Spleen (tissue), 11 donors: ENCODE results near the gene ABCA4. TPM values are rescaled to one million over a fixed set of nuclear protein-coding genes. Genes with fewer than 3 reads are reported as not detected.

Experiments used
- DNase-seq: peaks from one replicate; pipeline ENCODE4 v3.0.0-alpha.2; 2020
- H3K27ac ChIP-seq, 8 donors: fragments of 200-600 bp; sonication (generic) in 7 of 8; 1 replicate in 4 of 8; 2 replicates in 4 of 8; pipeline versions ENCODE4 v1.5.0 to v1.8.0; 2016 to 2021; ENCODE audit warnings: inconsistent platforms in 4 of 8, mild to moderate bottlenecking in 4 of 8, moderate library complexity in 1 of 8
- H3K27me3 ChIP-seq, 7 donors: fragments of 200-600 bp; sonication (generic) in 6 of 7; replicated peaks in 1 of 7; 1 replicate in 4 of 7; 2 replicates in 3 of 7; pipeline versions ENCODE4 v1.5.0 to v1.8.0; 2016 to 2021; ENCODE audit warnings: inconsistent platforms in 3 of 7, mild to moderate bottlenecking in 1 of 7
- H3K36me3 ChIP-seq, 6 donors: fragments of 200-600 bp; sonication (generic) in 5 of 6; 1 replicate in 4 of 6; 2 replicates in 2 of 6; pipeline versions ENCODE4 v1.5.0 to v1.8.0; 2016 to 2021; ENCODE audit warnings: inconsistent platforms in 2 of 6
- H3K4me1 ChIP-seq, 6 donors: fragments of 200-600 bp; sonication (generic) in 5 of 6; 1 replicate in 3 of 6; 2 replicates in 3 of 6; pipeline versions ENCODE4 v1.5.0 to v1.8.0; 2016 to 2021; ENCODE audit warnings: inconsistent platforms in 3 of 6
- H3K4me3 ChIP-seq, 8 donors: fragments of 200-600 bp; sonication (generic) in 7 of 8; 1 replicate in 4 of 8; 2 replicates in 4 of 8; pipeline versions ENCODE4 v1.5.0 to v1.8.0; 2016 to 2021; ENCODE audit warnings: inconsistent platforms in 4 of 8, mild to moderate bottlenecking in 4 of 8, moderate library complexity in 2 of 8
- H3K9me3 ChIP-seq, 8 donors: fragments of 200-600 bp; sonication (generic) in 7 of 8; 1 replicate in 4 of 8; 2 replicates in 4 of 8; pipeline versions ENCODE4 v1.5.0 to v1.8.0; 2016 to 2021; ENCODE audit warnings: inconsistent platforms in 4 of 8
- CTCF ChIP-seq, 11 experiments: fragments of 200-600 bp in 7 of 11; fragments of 450-650 bp in 4 of 11; sonication (generic) in 4 of 11; IDR thresholded peaks in 8 of 11; conservative IDR thresholded peaks in 3 of 11; 1 replicate in 7 of 11; 2 replicates in 4 of 11; pipeline versions ENCODE4 v1.4.0 to v1.8.0; 2016 to 2021; ENCODE audit warnings: antibody characterized with exemption in 11 of 11, inconsistent platforms in 4 of 11, mild to moderate bottlenecking in 1 of 11
- POLR2A ChIP-seq, 3 donors: fragments of 450-650 bp; IDR thresholded peaks; one replicate each; pipeline ENCODE4 v1.5.1; 2017; ENCODE audit warnings: antibody characterized with exemption in 3 of 3, mild to moderate bottlenecking in 1 of 3
- POLR2AphosphoS5 ChIP-seq, 3 donors: sonication (generic); formaldehyde crosslinking; IDR thresholded peaks; one replicate each; pipeline ENCODE4 v1.5.1; 2017; ENCODE audit warnings: antibody characterized with exemption in 3 of 3
- WGBS, 5 donors: extraction: QIAGEN DNeasy Blood & Tissue Kit in 3 of 5; methylation state at CpG; one replicate each; pipeline versions ENCODE4 v1.1.5 to v1.1.7; 2013 to 2018; 5-methylcytosine and 5-hydroxymethylcytosine counted together
- intact Hi-C: fragments of 100-400 bp; cut with DNase I; formaldehyde crosslinking; loops from one replicate; pipeline ENCODE4 v1.15.0; 2023; ENCODE audit warnings: low total_unique reads
- polyA plus RNA-seq, 3 donors: library from polyadenylated mRNA; stranded (reverse); fragments of 200-250 nt; gene quantifications; one replicate each; pipeline ENCODE4 v1.2.1, GENCODE V29; 2013
- total RNA-seq, 7 donors: library from RNA; depleted of rRNA in 3 of 7; stranded (reverse); fragments of >200 nt in 3 of 7; fragmentation: NEBNext Ultra II Directional in 4 of 7; extraction: Animal tissue kit (Norgen Biotek cat#: 25700) in 4 of 7; gene quantifications; one replicate each; pipeline versions ENCODE4 v1.1.0 to v1.2.1, GENCODE V29; 2016 to 2021
- donor health status: healthy with polysubstance abuse.
- donor health status: DM: no; HTN: no; CAD: no; lungs with moderate emphysema.
- donor health status: DM: no; HTN: no; CAD: no.
- donor health status: Bipolar disorder and iron deficiency.
- donor health status: healthy.
- donor health status: DM: no; HTN: no; CAD: no.
- donor health status: DM: yes; HTN: yes; CAD: no.

ABCA4 gene
- total and polyA plus RNA-seq, 10 donors, result 0.04 to 0.64 (median 0.24) TPM

- no peak overlapping the region for H3K4me3 ChIP-seq
- whole genome bisulfite sequencing, 5 donors, result 68 to 78% (median 72%) methylated on average over 4 to 6 of the region's 6 CpGs
- TF ChIP-seq CTCF (IDR thresholded peaks at IDR 0.05 in 8 of 11, conservative IDR thresholded peaks at IDR 0.05 in 3 of 11) (no peak), POLR2A (IDR thresholded peaks at IDR 0.05) (no peak), POLR2AphosphoS5 (IDR thresholded peaks at IDR 0.05) (no peak)
- intact Hi-C loops, result no loop called here
- peaks cover 0 to 12% (median 0%) of the 10 kb centered on the region in 6 donors for H3K4me1 ChIP-seq
- no peak overlapping the region for H3K27ac ChIP-seq
- H3K9me3 ChIP-seq, result no peaks in the 10 kb centered on the region
- no peaks in the 10 kb centered on the region for H3K36me3 ChIP-seq
- H3K27me3 ChIP-seq, result peaks cover 0 to 17% (median 0%) of the 10 kb centered on the region in 7 donors
- DNase-seq, result no peak
Measured at GRCh38 chr1:94029130-94029993, 91.6 kb downstream of the ABCA4 start.

GRCh38 chr1:94027721-94028515 lies 93.0 kb downstream of the ABCA4 start:
- TF ChIP-seq CTCF (IDR thresholded peaks at IDR 0.05 in 8 of 11, conservative IDR thresholded peaks at IDR 0.05 in 3 of 11) (no peak), POLR2A (IDR thresholded peaks at IDR 0.05) (no peak), POLR2AphosphoS5 (IDR thresholded peaks at IDR 0.05) (no peak)
- intact Hi-C loops, result no loop called here
- WGBS, 5 donors, result 88 to 96% (median 95%) methylated on average over 5 of the region's 5 CpGs
- Histone ChIP-seq H3K9me3 (no peaks in the 10 kb centered on the region), H3K4me3 (no peak overlapping the region), H3K27ac (no peak overlapping the region), H3K36me3 (no peaks in the 10 kb centered on the region), H3K27me3 (peaks cover 0 to 17% (median 0%) of the 10 kb centered on the region in 7 donors), H3K4me1 (peaks cover 0 to 8% (median 0%) of the 10 kb centered on the region in 6 donors)
- no peak for DNase-seq

- TF ChIP-seq POLR2AphosphoS5 (IDR thresholded peaks at IDR 0.05) (no peak), POLR2A (IDR thresholded peaks at IDR 0.05) (no peak)
- DNase-seq, result no peak
- no peaks in the 10 kb centered on the region for H3K36me3 ChIP-seq
- no peak overlapping the region for H3K4me3 ChIP-seq
- 81 to 91% (median 88%) methylated on average over 10 of the region's 10 CpGs for WGBS, 5 donors
- H3K27me3 ChIP-seq, result peaks cover 0 to 17% (median 0%) of the 10 kb centered on the region in 7 donors
- H3K9me3 ChIP-seq, result no peaks in the 10 kb centered on the region
- H3K27ac ChIP-seq, result no peak overlapping the region
- intact Hi-C loops, result no loop called here
- H3K4me1 ChIP-seq, result peaks cover 0 to 8% (median 0%) of the 10 kb centered on the region in 6 donors
Measured at GRCh38 chr1:94026619-94027380, 94.1 kb downstream of the ABCA4 start.
